HL-60 (cell line): ENCODE results near the gene NSUN7.

Experiments
- GABPA ChIP-seq: IDR thresholded peaks from 2 replicates; pipeline ENCODE4 v1.6.1; 2012; ENCODE audit warnings: low read depth
- POLR2AphosphoS5 ChIP-seq: IDR thresholded peaks from 2 replicates; pipeline ENCODE4 v1.6.1; 2012; ENCODE audit warnings: low read depth
- SPI1 ChIP-seq: IDR thresholded peaks from 2 replicates; pipeline ENCODE4 v1.6.1; 2012; ENCODE audit warnings: low read depth, mild to moderate bottlenecking, borderline replicate concordance
- TF ChIP-seq, protein P1 (sequence below): IDR thresholded peaks from one replicate; pipeline ENCODE4 v1.5.1; 2011; ENCODE audit warnings: low read length, control low read depth, inconsistent platforms; ENCODE audit not compliant: insufficient read depth
- TF ChIP-seq, protein P2 (sequence below): IDR thresholded peaks from 2 replicates; pipeline ENCODE4 v1.6.1; 2012; ENCODE audit warnings: low read depth; ENCODE audit not compliant: insufficient replicate concordance

DNA sequence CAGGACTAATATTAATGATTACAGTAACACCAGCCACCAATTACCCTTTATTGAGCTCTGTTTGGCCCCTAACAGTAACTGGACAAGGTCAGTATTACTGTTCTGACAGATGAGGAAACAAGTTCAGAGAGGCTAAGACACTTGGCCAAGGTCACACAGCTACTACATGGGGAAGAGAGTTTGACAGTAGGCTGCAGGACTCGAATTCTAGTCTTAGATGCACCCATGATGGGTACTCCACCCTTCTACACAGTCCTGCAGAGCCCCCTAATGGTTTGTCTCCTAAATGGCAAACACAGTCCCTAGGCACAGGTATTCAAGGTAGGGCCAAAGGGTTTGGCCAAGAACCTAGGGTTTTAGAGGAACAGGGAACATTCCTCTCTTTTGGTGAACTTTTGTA, 93.9 kb downstream of the NSUN7 start:
- TF ChIP-seq GABPA (no peak), POLR2AphosphoS5 (no peak), SPI1 (no peak)
- TF ChIP-seq, protein P1, sequence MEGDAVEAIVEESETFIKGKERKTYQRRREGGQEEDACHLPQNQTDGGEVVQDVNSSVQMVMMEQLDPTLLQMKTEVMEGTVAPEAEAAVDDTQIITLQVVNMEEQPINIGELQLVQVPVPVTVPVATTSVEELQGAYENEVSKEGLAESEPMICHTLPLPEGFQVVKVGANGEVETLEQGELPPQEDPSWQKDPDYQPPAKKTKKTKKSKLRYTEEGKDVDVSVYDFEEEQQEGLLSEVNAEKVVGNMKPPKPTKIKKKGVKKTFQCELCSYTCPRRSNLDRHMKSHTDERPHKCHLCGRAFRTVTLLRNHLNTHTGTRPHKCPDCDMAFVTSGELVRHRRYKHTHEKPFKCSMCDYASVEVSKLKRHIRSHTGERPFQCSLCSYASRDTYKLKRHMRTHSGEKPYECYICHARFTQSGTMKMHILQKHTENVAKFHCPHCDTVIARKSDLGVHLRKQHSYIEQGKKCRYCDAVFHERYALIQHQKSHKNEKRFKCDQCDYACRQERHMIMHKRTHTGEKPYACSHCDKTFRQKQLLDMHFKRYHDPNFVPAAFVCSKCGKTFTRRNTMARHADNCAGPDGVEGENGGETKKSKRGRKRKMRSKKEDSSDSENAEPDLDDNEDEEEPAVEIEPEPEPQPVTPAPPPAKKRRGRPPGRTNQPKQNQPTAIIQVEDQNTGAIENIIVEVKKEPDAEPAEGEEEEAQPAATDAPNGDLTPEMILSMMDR: peak; percentile 27
- TF ChIP-seq, protein P2, sequence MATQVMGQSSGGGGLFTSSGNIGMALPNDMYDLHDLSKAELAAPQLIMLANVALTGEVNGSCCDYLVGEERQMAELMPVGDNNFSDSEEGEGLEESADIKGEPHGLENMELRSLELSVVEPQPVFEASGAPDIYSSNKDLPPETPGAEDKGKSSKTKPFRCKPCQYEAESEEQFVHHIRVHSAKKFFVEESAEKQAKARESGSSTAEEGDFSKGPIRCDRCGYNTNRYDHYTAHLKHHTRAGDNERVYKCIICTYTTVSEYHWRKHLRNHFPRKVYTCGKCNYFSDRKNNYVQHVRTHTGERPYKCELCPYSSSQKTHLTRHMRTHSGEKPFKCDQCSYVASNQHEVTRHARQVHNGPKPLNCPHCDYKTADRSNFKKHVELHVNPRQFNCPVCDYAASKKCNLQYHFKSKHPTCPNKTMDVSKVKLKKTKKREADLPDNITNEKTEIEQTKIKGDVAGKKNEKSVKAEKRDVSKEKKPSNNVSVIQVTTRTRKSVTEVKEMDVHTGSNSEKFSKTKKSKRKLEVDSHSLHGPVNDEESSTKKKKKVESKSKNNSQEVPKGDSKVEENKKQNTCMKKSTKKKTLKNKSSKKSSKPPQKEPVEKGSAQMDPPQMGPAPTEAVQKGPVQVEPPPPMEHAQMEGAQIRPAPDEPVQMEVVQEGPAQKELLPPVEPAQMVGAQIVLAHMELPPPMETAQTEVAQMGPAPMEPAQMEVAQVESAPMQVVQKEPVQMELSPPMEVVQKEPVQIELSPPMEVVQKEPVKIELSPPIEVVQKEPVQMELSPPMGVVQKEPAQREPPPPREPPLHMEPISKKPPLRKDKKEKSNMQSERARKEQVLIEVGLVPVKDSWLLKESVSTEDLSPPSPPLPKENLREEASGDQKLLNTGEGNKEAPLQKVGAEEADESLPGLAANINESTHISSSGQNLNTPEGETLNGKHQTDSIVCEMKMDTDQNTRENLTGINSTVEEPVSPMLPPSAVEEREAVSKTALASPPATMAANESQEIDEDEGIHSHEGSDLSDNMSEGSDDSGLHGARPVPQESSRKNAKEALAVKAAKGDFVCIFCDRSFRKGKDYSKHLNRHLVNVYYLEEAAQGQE: no peak
